ENCODE results near the gene RBBP6.
A peak's percentile ranks its signal among the peaks of the same experiment; 100 is the strongest.

The RBBP6 gene

GRCh38 chr16:24507959-24508480 is 31.3 kb upstream of the RBBP6 start:
- Histone ChIP-seq H3K27ac (no peak overlapping the region), H3K27me3 (ENCODE audit: insufficient read depth, low read depth) (no peaks in the 10 kb centered on the region), H3K9ac (no peak overlapping the region), H3K79me2 (ENCODE audit: insufficient read depth, low read depth) (no peaks in the 10 kb centered on the region), H2AFZ (ENCODE audit: low read depth) (no peak overlapping the region), H3K4me2 (no peak overlapping the region), H4K20me1 (ENCODE audit: insufficient read depth) (no peaks in the 10 kb centered on the region), H3K36me3 (ENCODE audit: insufficient read depth) (no peaks in the 10 kb centered on the region), H3K4me3 (IDR thresholded peaks at IDR 0.05; ENCODE audit: insufficient read depth, low read depth, low read length) (no peak overlapping the region), H3K4me1 (ENCODE audit: low read depth, poor library complexity, severe bottlenecking) (no peaks in the 10 kb centered on the region)
- TF ChIP-seq CTCF (conservative IDR thresholded peaks at IDR 0.05; ENCODE audit: low read depth, low read length) = no peak

GRCh38 chr16:24508614-24509013 is 30.8 kb upstream of the RBBP6 start:
- no peaks in the 10 kb centered on the region for H3K4me1 ChIP-seq (ENCODE audit: low read depth, poor library complexity, severe bottlenecking)
- no peaks in the 10 kb centered on the region for H3K79me2 ChIP-seq (ENCODE audit: insufficient read depth, low read depth)
- H3K4me2 ChIP-seq = no peak overlapping the region
- H3K27me3 ChIP-seq (ENCODE audit: insufficient read depth, low read depth) = no peaks in the 10 kb centered on the region
- H3K4me3 ChIP-seq (IDR thresholded peaks at IDR 0.05; ENCODE audit: insufficient read depth, low read depth, low read length) = no peak overlapping the region
- H3K9ac ChIP-seq = no peak overlapping the region
- no peaks in the 10 kb centered on the region for H3K36me3 ChIP-seq (ENCODE audit: insufficient read depth)
- TF ChIP-seq CTCF (conservative IDR thresholded peaks at IDR 0.05; ENCODE audit: low read depth, low read length) = no peak
- H3K27ac ChIP-seq = no peak overlapping the region
- H2AFZ ChIP-seq (ENCODE audit: low read depth) = no peak overlapping the region
- H4K20me1 ChIP-seq (ENCODE audit: insufficient read depth) = no peaks in the 10 kb centered on the region

DNA sequence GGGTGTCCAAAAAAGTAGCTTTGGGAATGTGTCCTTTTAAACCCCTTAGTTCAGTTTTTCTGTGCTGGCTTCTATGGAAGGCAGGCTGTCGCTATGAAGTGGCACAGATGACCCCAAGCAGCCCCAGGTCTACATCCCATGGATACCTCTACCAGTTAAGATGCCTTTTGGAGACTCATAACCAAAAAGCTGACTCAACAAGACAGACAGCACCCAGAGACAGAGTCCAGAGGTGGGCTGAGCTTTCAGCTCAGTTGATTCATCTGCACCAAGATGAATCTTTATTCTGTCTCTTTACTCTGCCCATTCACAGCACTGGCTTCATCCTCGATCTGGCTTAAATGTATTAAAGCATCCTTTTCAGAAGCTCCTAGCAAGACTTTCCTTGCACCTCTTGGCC is 29.8 kb upstream of the RBBP6 start:
- Histone ChIP-seq H3K27me3 (ENCODE audit: insufficient read depth, low read depth) (no peaks in the 10 kb centered on the region), H3K9ac (no peak overlapping the region), H3K79me2 (ENCODE audit: insufficient read depth, low read depth) (no peaks in the 10 kb centered on the region), H2AFZ (ENCODE audit: low read depth) (no peak overlapping the region), H3K4me2 (no peak overlapping the region), H3K4me3 (IDR thresholded peaks at IDR 0.05; ENCODE audit: insufficient read depth, low read depth, low read length) (no peak overlapping the region), H4K20me1 (ENCODE audit: insufficient read depth) (no peaks in the 10 kb centered on the region), H3K27ac (no peak overlapping the region), H3K4me1 (ENCODE audit: low read depth, poor library complexity, severe bottlenecking) (no peaks in the 10 kb centered on the region), H3K36me3 (ENCODE audit: insufficient read depth) (no peaks in the 10 kb centered on the region)
- TF ChIP-seq CTCF (conservative IDR thresholded peaks at IDR 0.05; ENCODE audit: low read depth, low read length) = no peak

GRCh38 chr16:24511174-24511573 is 28.2 kb upstream of the RBBP6 start:
- H2AFZ ChIP-seq (ENCODE audit: low read depth) = peak overlapping the region; percentile 27; the same call in 1 of the 2 replicates
- H3K9ac ChIP-seq = no peak overlapping the region
- no peak overlapping the region for H3K4me2 ChIP-seq
- no peaks in the 10 kb centered on the region for H4K20me1 ChIP-seq (ENCODE audit: insufficient read depth)
- H3K4me1 ChIP-seq (ENCODE audit: low read depth, poor library complexity, severe bottlenecking) = no peaks in the 10 kb centered on the region
- no peak overlapping the region for H3K4me3 ChIP-seq (IDR thresholded peaks at IDR 0.05; ENCODE audit: insufficient read depth, low read depth, low read length)
- H3K79me2 ChIP-seq (ENCODE audit: insufficient read depth, low read depth) = no peaks in the 10 kb centered on the region
- no peaks in the 10 kb centered on the region for H3K27me3 ChIP-seq (ENCODE audit: insufficient read depth, low read depth)
- no peaks in the 10 kb centered on the region for H3K36me3 ChIP-seq (ENCODE audit: insufficient read depth)
- TF ChIP-seq CTCF (conservative IDR thresholded peaks at IDR 0.05; ENCODE audit: low read depth, low read length) = no peak
- H3K27ac ChIP-seq = no peak overlapping the region
